ENCODE results near the gene PROX2.

- no peak for TF ChIP-seq EZH2 (IDR thresholded peaks at IDR 0.05; ENCODE audit: borderline replicate concordance, insufficient read depth, low read depth, low read length, poor library complexity, severe bottlenecking)
- no peak for TF ChIP-seq CTCF (IDR thresholded peaks at IDR 0.05)
Observed at GRCh38 chr14:74915826-74916225, 39.9 kb upstream of the PROX2 start.

All from B cell (primary cell).